Neural cell (in vitro differentiated cells): ENCODE measurements around the gene FARP1.

Experiments
- CTCF ChIP-seq: fragments of 450-650 bp; IDR thresholded peaks from 2 replicates; pipeline ENCODE4 v1.5.1; 2014; ENCODE audit warnings: antibody characterized with exemption, mild to moderate bottlenecking, moderate library complexity; ENCODE audit not compliant: poor library complexity, severe bottlenecking
- EP300 ChIP-seq: fragments of 450-650 bp; conservative IDR thresholded peaks from 2 replicates; pipeline ENCODE4 v1.6.1; 2014; ENCODE audit warnings: antibody characterized with exemption, mild to moderate bottlenecking, moderate library complexity; ENCODE audit not compliant: poor library complexity, severe bottlenecking

- TF ChIP-seq CTCF (no peak), EP300 (no peak)
These were observed 174.8 kb downstream of the FARP1 start for GRCh38 chr13:98317573-98318171.
